GM12864 (cell line): ENCODE data around the gene CCDC30.

Source experiments
- DNase-seq: peaks from one replicate; pipeline ENCODE4 v3.0.0-alpha.2; 2011; ENCODE audit warnings: low read depth
- H3K4me3 ChIP-seq: 2 replicates; pipeline ENCODE4 v1.5.1; 2011; ENCODE audit warnings: mild to moderate bottlenecking, low read depth, low read length, control low read depth
- CTCF ChIP-seq: IDR thresholded peaks from 2 replicates; pipeline ENCODE4 v1.5.1; 2011; ENCODE audit warnings: low read depth, mild to moderate bottlenecking, moderate library complexity, low read length, control low read depth, inconsistent platforms; ENCODE audit errors: missing control alignments

CCDC30 gene

GRCh38 chr1:42430286-42431135 is 32.6 kb upstream of the CCDC30 start:
- no peak overlapping the region for H3K4me3 ChIP-seq
- TF ChIP-seq CTCF, result no peak
- no peak for DNase-seq

GRCh38 chr1:42431514-42431913 is 31.6 kb upstream of the CCDC30 start:
- H3K4me3 ChIP-seq, result no peak overlapping the region
- DNase-seq, result no peak
- TF ChIP-seq CTCF, result no peak

- no peak overlapping the region for H3K4me3 ChIP-seq
- TF ChIP-seq CTCF, result no peak
Observed at GRCh38 chr1:42432714-42433113, 30.4 kb upstream of the CCDC30 start.

GRCh38 chr1:42433369-42433768 is 29.7 kb upstream of the CCDC30 start:
- TF ChIP-seq CTCF, result no peak
- H3K4me3 ChIP-seq, result no peak overlapping the region
- no peak for DNase-seq

More at GRCh38 chr1:42432714-42433113, 30.4 kb upstream of the CCDC30 start:
- DNase-seq, result no peak

GRCh38 chr1:42434340-42434739 is 28.7 kb upstream of the CCDC30 start:
- H3K4me3 ChIP-seq, result no peak overlapping the region
- DNase-seq, result no peak
- TF ChIP-seq CTCF, result no peak

GRCh38 chr1:42439940-42440339 is 23.1 kb upstream of the CCDC30 start:
- TF ChIP-seq CTCF, result no peak
- DNase-seq, result no peak
- no peak overlapping the region for H3K4me3 ChIP-seq

GRCh38 chr1:42442662-42443061 is 20.4 kb upstream of the CCDC30 start:
- H3K4me3 ChIP-seq, result no peak overlapping the region
- no peak for DNase-seq
- no peak for TF ChIP-seq CTCF
